ENCODE measurements around the gene INTS4.
A peak's percentile ranks its signal among the peaks of the same experiment; 100 is the strongest.
"Not testable (repeated sequence)": the region's sequence is repeated elsewhere in the genome, so short reads cannot be mapped to it uniquely, and the experiment has no call there.

The INTS4 gene

GRCh38 chr11:77879218-77879617, 115.2 kb downstream of the INTS4 start:
- Mint-ChIP-seq H3K27ac (no peak overlapping the region), H3K36me3 (ENCODE audit: low read depth) (peaks cover 26% of the 10 kb centered on the region), H3K4me3 (no peak overlapping the region), H3K9me3 (no peaks in the 10 kb centered on the region), H3K27me3 (ENCODE audit: low read depth, poor library complexity) (no peaks in the 10 kb centered on the region), H3K4me1 (peaks cover 5% of the 10 kb centered on the region)
- no peak for DNase-seq
- no peak for TF ChIP-seq CTCF (IDR thresholded peaks at IDR 0.05)

- not testable (repeated sequence) for H3K9me3 Mint-ChIP-seq; H3K27me3 Mint-ChIP-seq (ENCODE audit: low read depth, poor library complexity); H3K4me3 Mint-ChIP-seq; DNase-seq; H3K4me1 Mint-ChIP-seq; H3K27ac Mint-ChIP-seq
- H3K36me3 Mint-ChIP-seq (ENCODE audit: low read depth) = peaks cover 16% of the 10 kb centered on the region
Observed at GRCh38 chr11:77878247-77878646, 116.2 kb downstream of the INTS4 start.

GRCh38 chr11:77876045-77876444, 118.4 kb downstream of the INTS4 start:
- DNase-seq = no peak
- Mint-ChIP-seq H3K4me1 (no peaks in the 10 kb centered on the region), H3K9me3 (no peaks in the 10 kb centered on the region), H3K36me3 (ENCODE audit: low read depth) (peaks cover 21% of the 10 kb centered on the region), H3K27me3 (ENCODE audit: low read depth, poor library complexity) (no peaks in the 10 kb centered on the region), H3K27ac (peak overlapping the region; percentile 71), H3K4me3 (no peak overlapping the region)
- no peak for TF ChIP-seq CTCF (IDR thresholded peaks at IDR 0.05)

DNA sequence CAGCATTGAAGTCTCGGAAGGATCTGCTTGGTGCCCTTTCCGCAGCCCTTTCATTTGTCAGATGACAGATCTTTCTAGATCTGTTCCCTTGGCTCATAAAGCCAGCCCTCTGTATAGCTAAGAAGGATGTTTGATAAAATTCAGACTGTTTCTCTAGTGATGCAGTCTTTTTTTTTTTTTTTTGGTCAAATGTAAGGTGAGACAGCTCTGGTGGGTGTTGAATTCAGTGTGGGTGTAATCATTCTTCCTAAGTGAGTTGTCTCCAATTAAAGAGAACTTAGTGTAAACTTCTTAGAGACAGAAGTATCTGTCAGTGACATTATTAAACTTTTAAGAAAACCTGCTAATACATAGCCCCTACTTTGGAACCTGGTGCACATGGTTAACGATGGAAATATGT, 120.3 kb downstream of the INTS4 start:
- DNase-seq = no peak
- H3K36me3 Mint-ChIP-seq (ENCODE audit: low read depth) = peaks cover 33% of the 10 kb centered on the region
- H3K4me1 Mint-ChIP-seq = no peaks in the 10 kb centered on the region
- H3K27ac Mint-ChIP-seq = peak overlapping the region; percentile 31
- TF ChIP-seq CTCF (IDR thresholded peaks at IDR 0.05) = no peak
- no peak overlapping the region for H3K4me3 Mint-ChIP-seq
- H3K27me3 Mint-ChIP-seq (ENCODE audit: low read depth, poor library complexity) = peaks cover 5% of the 10 kb centered on the region
- no peaks in the 10 kb centered on the region for H3K9me3 Mint-ChIP-seq

DNA sequence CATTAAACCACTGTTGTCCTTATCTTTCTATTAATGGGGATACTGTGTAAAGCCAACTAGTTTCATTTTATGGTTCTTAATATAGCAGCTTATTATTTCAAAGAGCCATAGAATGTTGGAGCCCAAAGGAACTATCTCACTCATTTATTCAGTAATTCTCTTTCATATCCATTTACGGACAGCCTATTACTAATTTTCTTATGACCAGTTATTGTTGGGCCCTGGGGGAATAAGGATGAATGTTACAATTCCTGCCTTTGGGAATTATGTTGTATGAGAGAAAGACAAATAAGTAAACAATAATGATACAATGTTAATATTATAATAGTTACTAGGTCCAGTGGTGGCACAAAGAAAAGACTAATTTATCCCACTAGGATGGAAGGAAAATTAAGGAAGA, 121.1 kb downstream of the INTS4 start:
- Mint-ChIP-seq H3K9me3 (no peaks in the 10 kb centered on the region), H3K4me1 (no peaks in the 10 kb centered on the region), H3K4me3 (no peak overlapping the region), H3K27me3 (ENCODE audit: low read depth, poor library complexity) (peaks cover 5% of the 10 kb centered on the region), H3K36me3 (ENCODE audit: low read depth) (peaks cover 41% of the 10 kb centered on the region), H3K27ac (no peak overlapping the region)
- no peak for TF ChIP-seq CTCF (IDR thresholded peaks at IDR 0.05)
- DNase-seq = no peak

DNA sequence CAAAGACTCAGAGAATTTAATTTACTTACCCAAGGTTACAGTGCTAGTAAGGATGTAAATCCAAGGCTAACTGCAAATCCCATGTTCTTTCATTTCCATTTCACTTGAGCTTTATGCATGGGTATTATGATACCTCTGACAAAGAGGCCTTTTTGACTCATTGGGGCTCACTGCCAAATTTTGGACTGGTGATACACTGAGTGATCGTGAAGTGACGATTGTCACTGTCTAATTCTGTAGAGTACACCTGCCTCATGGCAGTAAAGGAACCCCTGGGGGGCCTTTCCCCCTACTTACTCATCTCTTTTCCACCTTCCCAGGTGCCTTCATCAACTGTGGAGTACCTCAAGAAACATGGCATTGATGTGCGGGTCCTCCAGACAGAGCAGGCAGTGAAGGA, 122.6 kb downstream of the INTS4 start:
- Mint-ChIP-seq H3K27me3 (ENCODE audit: low read depth, poor library complexity) (peaks cover 5% of the 10 kb centered on the region), H3K36me3 (ENCODE audit: low read depth) (peaks cover 47% of the 10 kb centered on the region), H3K4me3 (no peak overlapping the region), H3K4me1 (no peaks in the 10 kb centered on the region), H3K27ac (no peak overlapping the region), H3K9me3 (no peaks in the 10 kb centered on the region)
- DNase-seq = no peak
- TF ChIP-seq CTCF (IDR thresholded peaks at IDR 0.05) = no peak

Data from nephron progenitor cell (in vitro differentiated cells).